ENCODE measurements around the gene SPRR2A.
"Not testable (repeated sequence)": the region's sequence is repeated elsewhere in the genome, so short reads cannot be mapped to it uniquely, and the experiment has no call there.

SPRR2A gene

GRCh38 chr1:153024413-153024812 is 32.9 kb downstream of the SPRR2A start:
- no peak for TF ChIP-seq CTCF (IDR thresholded peaks at IDR 0.05)
- Histone ChIP-seq H3K27me3 (peaks cover 18% of the 10 kb centered on the region), H3K36me3 (no peaks in the 10 kb centered on the region), H3K9me3 (no peaks in the 10 kb centered on the region), H3K4me1 (ENCODE audit: control insufficient read depth in 1 of 2, insufficient read depth in 1 of 2, low read depth in 1 of 2, low read length in 1 of 2) (no peaks in the 10 kb centered on the region), H3K27ac (no peak overlapping the region), H3K4me3 (ENCODE audit: low read depth in 1 of 2, low read length in 1 of 2) (no peak overlapping the region)

GRCh38 chr1:153023109-153023508 is 34.2 kb downstream of the SPRR2A start:
- no peaks in the 10 kb centered on the region for H3K4me1 ChIP-seq (ENCODE audit: control insufficient read depth in 1 of 2, insufficient read depth in 1 of 2, low read depth in 1 of 2, low read length in 1 of 2)
- H3K27ac ChIP-seq = no peak overlapping the region
- H3K4me3 ChIP-seq (ENCODE audit: low read depth in 1 of 2, low read length in 1 of 2) = no peak overlapping the region
- H3K36me3 ChIP-seq = no peaks in the 10 kb centered on the region
- H3K9me3 ChIP-seq = no peaks in the 10 kb centered on the region
- H3K27me3 ChIP-seq = peaks cover 20% of the 10 kb centered on the region
- no peak for TF ChIP-seq CTCF (IDR thresholded peaks at IDR 0.05)

- H3K4me3 ChIP-seq (ENCODE audit: low read depth in 1 of 2, low read length in 1 of 2); H3K36me3 ChIP-seq; H3K27ac ChIP-seq; H3K4me1 ChIP-seq (ENCODE audit: control insufficient read depth in 1 of 2, insufficient read depth in 1 of 2, low read depth in 1 of 2, low read length in 1 of 2); H3K9me3 ChIP-seq: not testable (repeated sequence)
- peaks cover 20% of the 10 kb centered on the region for H3K27me3 ChIP-seq
These were observed 35.0 kb downstream of the SPRR2A start for GRCh38 chr1:153022340-153022739.

- H3K4me1 ChIP-seq (ENCODE audit: control insufficient read depth in 1 of 2, insufficient read depth in 1 of 2, low read depth in 1 of 2, low read length in 1 of 2); H3K36me3 ChIP-seq; H3K4me3 ChIP-seq (ENCODE audit: low read depth in 1 of 2, low read length in 1 of 2); H3K9me3 ChIP-seq; H3K27ac ChIP-seq: not testable (repeated sequence)
- peaks cover 20% of the 10 kb centered on the region for H3K27me3 ChIP-seq
These were observed 35.5 kb downstream of the SPRR2A start for GRCh38 chr1:153021829-153022228.

GRCh38 chr1:153011235-153011758 is 46.0 kb downstream of the SPRR2A start:
- H3K36me3 ChIP-seq; H3K4me3 ChIP-seq (ENCODE audit: low read depth in 1 of 2, low read length in 1 of 2); H3K27ac ChIP-seq; H3K27me3 ChIP-seq; H3K9me3 ChIP-seq; H3K4me1 ChIP-seq (ENCODE audit: control insufficient read depth in 1 of 2, insufficient read depth in 1 of 2, low read depth in 1 of 2, low read length in 1 of 2): not testable (repeated sequence)
